Gastroesophageal sphincter (tissue), 3 donors: Measurements from ENCODE around the gene TBRG4.

Source experiments
- CTCF ChIP-seq, 4 experiments: fragments of 200-600 bp in 2 of 4; fragments of 450-650 bp in 2 of 4; sonication (generic) in 1 of 4; IDR thresholded peaks; one replicate each; pipeline ENCODE4 v1.5.1; 2017 to 2019; ENCODE audit warnings: antibody characterized with exemption in 4 of 4, mild to moderate bottlenecking in 2 of 4, moderate library complexity in 2 of 4
- POLR2A ChIP-seq, 2 donors: fragments of 450-650 bp; IDR thresholded peaks; one replicate each; pipeline ENCODE4 v1.6.1; 2017; ENCODE audit warnings: antibody characterized with exemption in 2 of 2, mild to moderate bottlenecking in 2 of 2, moderate library complexity in 1 of 2

- no peak for TF ChIP-seq CTCF (IDR thresholded peaks at IDR 0.05)
- no peak for TF ChIP-seq POLR2A (IDR thresholded peaks at IDR 0.05)
Observed at GRCh38 chr7:45053401-45053800, 58.1 kb downstream of the TBRG4 start.
